HG03469 (cell line): ENCODE measurements around the gene NSD2.
"Not testable (repeated sequence)": the region's sequence is repeated elsewhere in the genome, so short reads cannot be mapped to it uniquely, and the experiment has no call there.

Source experiments
- ATAC-seq: cut with Tn5 transposase; IDR thresholded peaks from one replicate; pipeline ENCODE4 v1.9.1; 2021; ENCODE audit warnings: mild to moderate bottlenecking, moderate library complexity, moderate number of reproducible peaks; ENCODE audit not compliant: unreplicated experiment

Gene NSD2

DNA sequence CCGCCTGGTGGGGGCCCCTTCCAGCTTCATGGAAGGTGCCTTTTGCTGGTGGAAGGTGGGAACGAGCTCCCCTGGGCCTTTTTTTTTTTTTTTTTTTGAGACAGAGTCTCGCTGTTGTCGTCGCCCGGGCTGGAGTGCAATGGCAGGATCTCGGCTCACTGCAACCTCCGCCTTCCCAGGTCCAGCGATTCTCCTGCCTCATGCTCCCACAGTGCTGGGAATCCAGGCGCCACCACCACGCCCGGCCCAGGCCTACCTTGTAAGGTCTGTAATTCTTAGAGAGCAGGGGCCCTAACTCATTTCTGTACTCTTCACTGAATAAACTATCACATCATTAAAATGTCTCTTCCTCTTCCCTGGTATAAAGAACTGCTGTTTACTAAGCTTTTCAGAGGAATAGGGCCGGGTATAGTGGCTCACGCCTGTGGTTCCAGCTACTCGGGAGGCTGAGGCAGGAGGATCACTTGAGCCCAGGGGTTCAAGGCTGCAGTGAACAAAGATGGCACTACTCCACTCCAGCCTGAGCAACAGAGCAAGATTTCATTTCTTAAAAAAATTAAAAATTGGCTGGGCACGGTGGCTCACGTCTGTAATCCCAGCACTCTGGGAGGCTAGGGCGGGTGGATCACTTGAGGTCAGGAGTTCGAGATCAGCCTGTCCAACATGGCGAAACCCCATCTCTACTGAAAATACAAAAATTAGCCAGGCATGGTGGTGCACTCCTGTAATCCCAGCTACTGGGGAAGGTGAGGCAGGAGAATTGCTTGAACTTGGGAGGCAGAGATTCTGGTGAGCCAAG, 122.7 kb downstream of the NSD2 start:
- not testable (repeated sequence) for ATAC-seq

DNA sequence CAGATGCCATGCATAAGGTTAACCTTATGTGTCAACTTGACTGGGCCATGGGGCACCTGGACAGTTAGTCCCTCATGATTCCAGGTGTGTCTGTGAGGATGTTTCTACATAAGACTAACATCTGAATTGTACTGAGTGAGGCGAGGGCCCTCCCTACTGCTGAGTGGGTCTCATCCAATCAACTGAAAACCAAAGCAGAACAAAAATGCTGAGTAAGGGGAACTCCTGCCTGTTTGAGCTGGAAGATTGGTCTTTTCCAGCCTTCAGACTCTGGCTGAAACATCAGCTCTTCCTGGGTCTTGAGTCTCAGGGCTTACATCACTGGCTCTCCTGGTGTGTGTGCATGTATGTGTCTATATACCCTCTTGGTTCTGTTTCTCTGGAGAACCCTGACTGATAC, 123.7 kb downstream of the NSD2 start:
- ATAC-seq, result no peak

DNA sequence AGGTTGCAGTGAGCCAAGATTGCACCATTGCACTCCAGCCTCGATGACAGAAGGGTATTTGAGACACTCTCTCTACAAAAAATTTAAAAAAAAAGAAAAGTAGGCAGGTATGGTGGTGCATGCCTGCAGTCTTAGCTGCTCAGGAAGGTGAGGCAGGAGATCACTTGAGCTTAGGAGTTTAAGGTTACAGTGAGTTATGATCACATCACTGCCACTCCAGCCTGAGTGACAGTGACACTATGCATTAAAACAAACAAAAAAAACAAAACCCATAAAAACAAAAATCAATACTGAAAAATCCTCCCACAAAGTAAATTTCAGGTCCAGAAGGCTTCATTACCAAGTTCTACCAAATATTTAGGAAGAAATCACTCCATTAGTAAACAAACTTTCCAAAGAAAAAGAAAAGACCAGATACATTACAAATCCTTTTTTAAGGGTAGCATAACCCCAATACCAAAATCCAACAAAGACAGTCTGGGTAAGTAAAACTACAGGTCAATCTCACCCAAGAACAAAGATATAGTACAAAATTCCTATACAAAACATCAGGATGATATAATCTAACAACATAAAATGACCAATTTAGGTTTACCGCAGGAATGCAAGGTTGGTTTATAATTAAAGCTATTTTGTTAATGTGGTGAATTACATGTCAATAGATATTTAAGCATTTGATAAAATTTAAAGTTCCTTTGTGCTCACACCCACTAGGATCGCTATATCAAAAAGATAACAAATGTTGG, 125.8 kb downstream of the NSD2 start:
- ATAC-seq, result no peak

DNA sequence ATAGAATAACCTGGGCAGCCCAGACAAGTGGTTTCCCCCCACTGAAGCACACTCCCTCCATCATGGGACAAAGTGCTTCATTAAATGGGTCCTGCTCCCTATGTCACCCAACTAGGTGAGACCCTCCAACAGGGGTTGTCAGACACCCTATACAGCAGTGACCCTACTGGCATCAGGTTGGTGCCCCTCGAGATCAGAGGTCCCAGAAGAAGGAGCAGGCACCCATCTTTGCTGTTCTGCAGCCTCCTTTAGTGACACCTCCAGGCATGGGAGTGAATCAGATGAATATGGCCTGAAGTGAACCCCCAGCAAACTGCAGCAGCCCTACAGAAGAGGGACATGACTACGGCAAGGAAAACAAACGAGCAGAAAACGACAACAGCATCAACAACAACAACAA, 126.5 kb downstream of the NSD2 start:
- ATAC-seq, result no peak

DNA sequence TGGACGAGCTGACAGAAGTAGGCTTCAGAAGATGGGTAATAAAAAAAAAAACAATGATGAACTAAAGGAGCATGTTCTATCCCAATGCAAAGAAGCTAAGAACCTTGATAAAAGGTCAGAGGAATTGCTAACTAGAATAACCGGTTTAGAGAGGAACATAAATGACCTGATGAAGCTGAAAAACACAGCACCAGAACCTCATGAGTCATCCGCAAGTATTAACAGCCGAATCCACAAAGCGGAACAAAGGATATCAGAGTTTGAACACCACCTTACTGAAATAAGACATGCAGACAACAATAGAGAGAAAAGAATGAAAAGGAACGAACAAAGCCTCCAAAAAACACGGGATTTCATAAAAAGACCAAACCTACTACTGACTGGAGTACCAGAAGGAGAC, 127.1 kb downstream of the NSD2 start:
- no peak for ATAC-seq

DNA sequence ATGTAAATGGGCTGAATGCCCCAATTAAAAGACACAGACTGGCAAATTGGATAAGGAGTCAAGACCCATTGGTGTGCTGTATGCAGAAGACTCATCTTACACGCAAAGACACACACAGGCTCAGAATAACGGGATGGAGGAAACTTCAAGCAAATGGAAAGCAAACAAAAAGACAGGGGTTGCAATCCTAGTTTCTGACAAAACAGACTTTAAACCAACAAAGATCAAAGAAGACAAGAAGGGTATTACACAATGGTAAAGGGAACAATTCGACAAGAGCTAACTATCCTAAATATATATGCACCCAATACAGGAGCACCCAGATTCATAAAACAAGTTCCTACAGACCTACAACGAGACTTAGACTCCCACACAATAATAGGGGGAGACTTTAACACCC, 128.1 kb downstream of the NSD2 start:
- ATAC-seq, result not testable (repeated sequence)

DNA sequence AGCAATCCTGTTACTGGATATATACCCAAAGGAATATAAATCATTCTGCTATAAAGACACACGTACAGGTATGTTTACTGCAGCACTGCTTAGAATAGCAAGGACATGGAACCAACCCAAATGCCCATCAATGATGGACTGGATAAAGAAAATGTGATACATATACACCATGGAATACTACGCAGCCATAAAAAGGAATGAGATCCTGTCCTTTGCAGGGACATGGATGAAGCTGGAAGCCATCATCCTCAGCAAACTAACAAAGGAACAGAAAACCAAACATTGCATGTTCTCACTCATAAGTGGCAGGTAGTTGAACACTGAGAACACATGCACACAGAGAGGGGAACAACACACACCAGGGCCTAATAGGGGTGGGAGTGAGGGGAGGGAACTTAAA, 132.2 kb downstream of the NSD2 start:
- ATAC-seq, result not testable (repeated sequence)

DNA sequence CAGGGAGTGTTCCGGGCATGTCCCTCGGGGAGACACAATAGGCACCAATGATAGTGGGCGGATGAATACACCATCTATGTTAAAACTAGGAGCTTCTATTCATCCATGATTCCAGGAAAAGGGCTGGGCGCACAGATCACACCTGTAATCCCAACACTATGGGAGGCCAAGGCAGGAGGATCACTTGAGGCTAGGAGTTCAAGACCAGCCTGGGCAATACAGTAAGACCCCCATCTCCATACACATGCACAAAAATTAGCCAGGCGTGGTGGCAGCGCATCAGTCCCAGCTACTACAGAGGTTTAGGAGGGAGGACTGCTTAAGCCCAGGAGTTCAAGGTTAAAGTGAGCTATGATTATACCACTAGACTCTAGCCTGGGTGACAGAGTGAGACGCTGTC, 135.2 kb downstream of the NSD2 start:
- ATAC-seq, result no peak

DNA sequence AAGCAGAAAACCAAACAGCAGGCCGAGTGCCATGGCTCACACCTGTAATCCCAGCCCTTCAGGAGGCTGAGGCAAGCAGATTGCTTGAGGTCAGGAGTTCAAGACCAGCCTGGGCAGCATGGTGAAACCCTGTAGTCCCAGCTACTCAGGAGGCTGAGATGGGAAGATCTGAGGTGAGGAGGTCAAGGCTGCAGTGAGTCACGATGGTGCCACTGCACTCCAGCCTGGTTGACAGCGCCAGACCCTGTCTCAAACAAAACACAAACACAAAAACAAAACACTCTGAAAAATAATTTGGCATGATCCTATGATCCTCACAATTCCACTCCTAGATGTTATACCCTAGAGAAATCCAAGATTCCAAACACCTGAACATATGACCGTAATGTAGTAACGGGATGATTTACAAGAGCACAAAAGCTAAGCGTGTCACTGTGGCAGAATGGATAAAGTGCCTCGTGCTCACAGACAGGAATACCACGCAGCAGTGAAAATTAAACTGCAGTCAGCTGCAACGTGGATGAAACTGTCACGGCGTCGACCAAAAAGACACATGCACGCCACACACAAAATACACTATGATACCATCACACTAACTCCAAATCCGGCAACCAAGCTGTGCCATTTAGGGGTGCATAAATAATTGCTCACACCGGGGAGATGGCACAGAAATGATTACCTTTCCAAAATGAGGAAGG, 135.9 kb downstream of the NSD2 start:
- no peak for ATAC-seq

DNA sequence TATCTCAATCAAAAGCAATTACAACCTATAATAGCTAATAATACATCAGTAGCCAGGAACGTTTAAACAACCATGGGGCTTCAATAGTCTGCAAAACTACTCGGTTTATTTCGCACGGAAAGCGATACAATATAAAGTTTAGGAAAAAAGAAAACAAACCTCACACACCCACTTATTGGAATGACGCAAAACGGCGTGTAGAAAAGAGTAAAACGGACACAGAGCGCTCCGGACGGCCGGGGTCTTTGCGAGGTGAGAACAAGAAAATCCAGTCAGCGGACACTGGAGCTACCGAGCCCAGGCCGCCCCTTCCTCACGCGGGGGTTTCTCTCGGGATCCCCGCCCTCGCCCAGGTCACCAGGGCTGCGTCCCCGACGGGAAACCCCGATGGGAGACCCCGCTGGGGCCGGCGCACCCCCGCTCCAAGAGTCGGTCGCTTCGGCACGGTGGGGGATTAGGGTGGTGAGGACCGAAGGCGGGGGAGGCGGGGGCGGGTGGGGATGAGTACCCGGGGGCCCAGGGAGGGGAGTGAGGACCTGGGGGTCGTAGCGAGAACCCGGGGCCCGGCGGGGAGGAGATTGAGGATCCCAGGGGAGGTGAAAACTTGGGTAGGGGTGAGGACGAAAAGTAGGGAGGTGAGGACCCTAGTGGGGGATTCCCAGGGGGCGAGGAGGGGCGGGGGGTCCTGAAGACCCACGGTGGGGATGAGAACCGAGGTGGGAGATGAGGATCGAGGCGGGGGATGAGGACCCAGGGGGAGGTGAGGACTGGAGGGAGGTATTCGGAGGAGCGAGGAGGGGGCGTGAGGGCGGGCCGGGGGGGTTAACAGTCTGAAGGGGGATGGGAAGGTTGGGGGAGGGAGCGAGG, 136.8 kb downstream of the NSD2 start:
- no peak for ATAC-seq

DNA sequence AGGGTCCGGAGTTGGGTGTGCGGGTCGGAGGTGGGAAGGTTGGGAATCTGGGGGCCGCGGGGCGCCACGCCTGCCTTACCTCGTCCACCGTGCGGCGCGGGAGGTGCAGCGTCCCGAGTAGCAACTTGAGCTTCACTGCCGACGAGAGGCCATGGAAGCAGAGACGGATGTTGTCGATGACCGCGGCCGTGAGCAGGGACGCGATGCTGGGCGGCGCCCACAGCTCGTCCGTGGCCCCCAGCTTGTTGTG, 137.4 kb downstream of the NSD2 start:
- ATAC-seq, result no peak

DNA sequence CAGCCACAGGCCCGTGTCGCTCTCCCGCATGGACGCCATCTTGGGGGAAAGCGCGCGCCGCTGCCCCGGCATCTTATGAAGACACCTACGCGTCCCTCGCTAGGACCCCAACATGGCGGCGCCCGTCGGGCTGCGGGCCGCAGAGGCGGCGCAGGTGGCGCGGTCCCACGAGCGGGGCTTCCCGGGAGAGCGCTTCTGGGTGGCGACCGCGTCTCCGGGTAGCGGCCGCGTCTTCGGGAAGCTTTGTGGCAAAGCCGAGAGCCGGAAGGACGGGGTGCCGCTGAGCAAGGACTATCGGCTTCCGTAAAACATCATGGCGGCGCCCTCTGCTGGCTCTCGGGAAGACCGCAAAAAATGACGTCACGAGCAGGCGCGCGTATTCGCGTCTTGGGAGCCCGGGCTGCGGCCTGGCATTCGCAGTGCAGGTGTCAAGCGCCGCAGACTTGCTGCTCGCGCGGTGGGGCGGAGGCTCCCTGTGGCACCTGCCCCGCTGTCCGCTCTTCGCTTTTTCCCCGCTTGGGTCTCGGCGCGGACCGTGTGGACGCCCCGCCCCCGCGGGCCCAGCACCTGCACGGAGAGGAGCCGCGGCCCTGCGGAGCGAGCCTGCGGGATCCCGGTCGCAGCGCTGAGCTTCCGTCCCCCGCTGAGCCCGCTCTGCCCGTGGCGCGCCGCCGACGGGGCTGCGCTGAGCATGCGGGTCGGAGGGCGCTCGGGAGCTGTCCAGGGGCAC, 137.9 kb downstream of the NSD2 start, which contains the start of gene NELFA:
Gene NELFA, minus strand, starts transcription at position 54 of the 730 bp plus-strand sequence. Its CDS starts 15 bp downstream, at position 39.
- peak; percentile 66 for ATAC-seq

DNA sequence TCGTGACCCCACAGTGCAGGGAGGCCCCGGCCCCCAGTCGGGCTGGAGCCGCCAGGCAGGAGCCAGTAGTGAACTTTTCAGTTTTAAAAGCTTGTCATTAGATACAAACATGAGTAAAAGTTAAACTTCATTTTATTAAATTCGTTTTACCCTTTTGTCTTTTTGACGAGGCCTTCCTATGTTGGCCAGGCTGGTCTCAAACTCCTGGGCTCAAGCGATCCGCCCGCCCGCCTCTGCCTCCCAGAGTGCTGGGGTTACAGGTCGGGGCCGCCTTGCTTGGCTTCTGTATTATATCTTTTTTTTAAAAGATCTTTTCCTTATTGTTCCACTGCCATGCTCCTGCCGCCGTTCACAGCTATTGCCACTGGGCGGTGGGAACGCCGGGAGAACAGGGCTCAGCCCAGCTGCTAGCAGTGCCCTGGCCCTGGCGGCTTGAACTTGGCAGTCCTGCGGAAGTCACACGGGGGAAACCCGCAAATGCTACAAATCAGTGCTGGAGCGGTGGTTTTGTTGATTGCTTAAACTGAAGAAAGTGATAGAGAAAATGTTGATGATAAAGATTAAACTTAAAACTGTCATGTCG, 138.5 kb downstream of the NSD2 start:
- ATAC-seq, result no peak

DNA sequence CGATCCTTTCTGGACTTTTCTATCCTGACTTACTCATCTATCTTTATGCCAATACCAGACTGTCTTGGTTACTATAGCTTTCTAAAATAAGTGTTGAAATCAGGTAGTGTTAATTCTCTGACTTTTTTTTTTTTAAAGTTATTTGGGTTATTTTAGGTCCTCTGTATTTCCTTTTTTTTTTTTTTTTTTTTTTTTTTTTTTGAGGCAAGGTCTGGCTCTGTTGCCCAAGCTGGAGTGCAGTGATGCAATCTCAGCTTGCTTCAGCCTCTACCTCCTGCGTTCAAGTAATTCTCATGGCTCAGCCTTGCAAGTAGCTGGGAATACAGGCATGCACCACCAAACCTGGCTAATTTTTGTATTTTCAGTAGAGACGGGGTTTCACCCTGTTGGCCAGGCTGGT, 140.4 kb downstream of the NSD2 start:
- ATAC-seq, result no peak

DNA sequence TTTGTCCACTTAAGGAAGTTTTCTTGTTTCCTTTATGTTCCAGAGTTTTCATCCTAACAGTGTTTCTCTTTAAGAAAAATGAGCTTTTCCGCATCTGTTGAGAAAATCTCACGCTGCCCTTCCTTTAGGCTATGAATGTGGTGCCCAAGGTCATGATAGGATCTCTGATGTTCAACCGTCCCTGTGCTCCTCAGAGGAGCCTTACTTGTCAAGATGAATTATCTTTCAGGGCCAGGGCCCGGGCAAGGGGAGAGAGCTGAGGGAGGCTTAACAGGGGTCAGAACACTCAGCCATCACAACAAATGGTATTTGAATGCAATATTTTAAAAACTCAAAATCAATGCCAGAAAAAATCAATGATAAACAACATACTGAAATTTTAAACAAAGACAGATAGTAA, 143.8 kb downstream of the NSD2 start:
- ATAC-seq, result no peak

DNA sequence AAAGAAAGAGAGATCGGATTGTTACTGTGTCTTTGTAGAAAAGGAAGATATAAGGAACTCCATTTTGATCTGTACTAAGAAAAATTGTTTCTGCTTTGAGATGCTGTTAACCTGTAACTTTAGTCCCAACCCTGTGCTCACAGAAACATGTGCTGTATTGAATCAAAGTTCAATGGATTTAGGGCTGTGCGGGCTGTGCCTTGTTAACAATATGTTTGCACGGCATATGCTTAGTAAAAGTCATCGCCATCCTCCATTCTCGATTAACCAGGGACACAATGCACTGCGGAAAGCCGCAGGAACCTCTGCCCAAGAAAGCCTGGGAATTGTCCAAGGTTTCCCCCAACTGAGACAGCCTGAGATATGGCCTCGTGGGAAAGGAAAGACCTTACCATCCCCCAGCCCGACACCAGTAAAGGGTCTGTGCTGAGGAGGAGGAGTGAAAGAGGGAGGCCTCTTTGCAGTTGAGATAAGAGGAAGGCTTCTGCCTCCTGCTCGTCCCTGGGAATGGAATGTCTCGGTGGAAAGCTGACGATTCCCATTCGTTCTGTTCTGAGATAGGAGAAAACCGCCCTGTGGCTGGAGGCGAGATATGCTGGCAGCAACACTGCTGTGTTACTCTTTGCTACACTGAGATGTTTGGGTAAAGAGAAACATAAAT, 150.3 kb downstream of the NSD2 start:
- ATAC-seq, result not testable (repeated sequence)

DNA sequence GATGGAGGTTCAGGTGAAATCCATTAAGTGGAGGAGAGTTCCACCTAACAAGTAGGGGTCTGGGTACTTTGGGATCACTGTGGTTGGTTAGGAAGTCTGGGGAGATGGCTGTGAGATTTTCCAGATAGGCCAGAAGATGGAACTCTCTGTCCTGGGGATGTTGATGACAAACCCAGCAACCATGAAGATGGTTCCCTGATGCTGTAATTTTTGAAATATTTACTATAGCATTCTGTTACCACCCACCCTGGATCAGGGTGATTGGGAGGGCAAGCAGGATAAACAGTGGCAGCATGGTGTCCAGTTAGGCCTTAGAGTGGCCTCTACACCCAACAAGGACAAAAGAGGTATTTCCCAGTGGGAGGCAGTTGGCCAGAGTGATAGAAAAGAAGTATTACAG, 153.5 kb downstream of the NSD2 start:
- ATAC-seq, result no peak

DNA sequence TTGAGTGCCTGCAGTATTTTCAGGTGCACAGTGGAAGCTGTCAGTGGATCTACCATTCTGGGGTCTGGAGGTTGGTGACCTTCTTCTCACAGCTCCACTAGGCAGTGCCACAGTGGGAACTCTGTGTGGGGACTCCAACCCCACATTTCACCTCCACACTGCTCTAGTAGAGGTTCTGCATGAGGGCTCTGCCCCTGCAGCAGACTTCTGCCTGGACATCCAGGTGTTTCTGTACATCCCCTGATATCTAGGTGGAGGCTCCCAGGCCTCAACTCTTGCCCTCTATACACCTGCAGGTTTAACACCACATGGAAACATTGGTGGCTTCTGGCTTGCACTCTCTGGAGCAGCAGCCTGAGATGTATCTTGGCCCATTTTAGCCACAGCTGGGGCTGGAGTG, 154.6 kb downstream of the NSD2 start:
- ATAC-seq, result no peak

DNA sequence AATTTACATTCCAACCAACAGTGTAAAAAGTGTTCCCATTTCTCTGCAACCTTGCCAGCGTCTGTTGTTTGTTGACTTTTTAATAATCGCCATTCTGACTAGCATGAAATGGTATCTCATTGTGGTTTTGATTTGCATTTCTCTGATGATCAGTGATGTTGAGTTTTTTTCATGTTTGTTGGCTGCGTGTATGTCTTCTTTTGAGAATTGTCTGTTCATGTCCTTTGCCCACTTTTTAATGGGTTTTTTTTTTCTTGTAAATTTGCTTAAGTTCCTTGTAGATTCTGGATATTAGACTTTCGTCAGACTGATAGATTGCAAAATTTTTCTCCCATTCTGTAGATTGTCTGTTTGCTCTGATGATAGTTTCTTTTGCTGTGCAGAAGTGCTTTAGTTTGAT, 155.9 kb downstream of the NSD2 start:
- not testable (repeated sequence) for ATAC-seq
